HepG2 (cell line): ENCODE measurements around the gene MAP3K21. TPM values are rescaled to one million over a fixed set of nuclear protein-coding genes. Genes with fewer than 3 reads are reported as not detected.

Source experiments
- FOXC1 ChIP-seq: sonication (generic); formaldehyde crosslinking; IDR thresholded peaks from 2 replicates; pipeline ENCODE4 v1.8.0; 2022; ENCODE audit warnings: mild to moderate bottlenecking, missing genetic modification reagents, borderline replicate concordance
- NAIF1 ChIP-seq: sonication (generic); formaldehyde crosslinking; IDR thresholded peaks from 2 replicates; pipeline ENCODE4 v1.5.0; 2020; ENCODE audit warnings: mild to moderate bottlenecking, missing genetic modification reagents, borderline replicate concordance
- RARG ChIP-seq: sonication (generic); formaldehyde crosslinking; IDR thresholded peaks from 2 replicates; pipeline ENCODE4 v1.4.0; 2020; ENCODE audit warnings: low read depth, mild to moderate bottlenecking, missing genetic modification reagents
- polyA plus RNA-seq, 8 experiments: library from polyadenylated mRNA; depleted of rRNA in 3 of 8; stranded (reverse) in 7 of 8; unstranded in 1 of 8; fragments of >200 nt; fragmentation: Illumina TruSeq in 4 of 8; extraction: Trizol in 4 of 8; gene quantifications; 2 replicates each; pipeline versions ENCODE4 v1.2.1 to v1.2.3, GENCODE V29; 2011 to 2016; ENCODE audit warnings: low read depth in 4 of 8, missing spikeins in 1 of 8, mixed read lengths in 1 of 8; ENCODE audit not compliant: insufficient read depth in 1 of 8
- total RNA-seq, 5 experiments: library from RNA; depleted of rRNA; stranded (reverse); fragments of >200 nt; fragmentation: Illumina TruSeq; extraction: Trizol; gene quantifications; 2 replicates each; pipeline ENCODE4 v1.2.3, GENCODE V29; 2016; ENCODE audit warnings: low read depth in 1 of 5
- TF ChIP-seq, protein P1 (sequence below): sonication (generic); formaldehyde crosslinking; IDR thresholded peaks from 2 replicates; pipeline ENCODE4 v1.5.1; 2020; ENCODE audit warnings: missing genetic modification reagents, mild to moderate bottlenecking, borderline replicate concordance
- TF ChIP-seq, protein P2 (sequence below): sonication (generic); formaldehyde crosslinking; IDR thresholded peaks from 2 replicates; pipeline ENCODE4 v1.9.0; 2021; ENCODE audit warnings: missing genetic modification reagents, borderline replicate concordance
- TF ChIP-seq, protein P3 (sequence below): sonication (generic); formaldehyde crosslinking; conservative IDR thresholded peaks from 2 replicates; pipeline ENCODE4 v1.4.0; 2020; ENCODE audit warnings: missing genetic modification reagents
- TF ChIP-seq, protein P4 (sequence below): sonication (generic); formaldehyde crosslinking; IDR thresholded peaks from 2 replicates; pipeline ENCODE4 v1.4.0; 2020; ENCODE audit warnings: missing genetic modification reagents, borderline replicate concordance

MAP3K21 gene
- total and polyA plus RNA-seq, 2 of the 13 experiments (the other 11 are each of a cell fraction or from before 2014, with no cell fraction given): not detected

DNA sequence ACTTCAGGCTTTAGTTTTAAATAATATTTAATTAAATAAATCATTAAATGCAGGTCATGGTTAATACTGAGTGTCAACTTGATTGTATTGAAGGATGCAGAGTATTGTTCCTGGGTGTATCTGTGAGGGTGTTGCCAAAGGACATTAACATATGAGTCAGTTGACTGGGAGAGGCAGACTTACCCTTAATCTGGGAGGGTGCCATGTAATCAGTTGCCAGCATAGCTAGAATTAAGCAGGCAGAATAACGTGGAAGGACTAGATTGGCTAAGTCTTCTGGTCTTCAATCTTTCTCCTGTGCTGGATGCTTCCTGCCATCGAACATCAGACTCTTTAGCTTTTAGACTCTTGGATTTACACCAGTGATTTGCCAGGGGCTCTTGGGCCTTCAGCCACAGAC is 85.3 kb downstream of the MAP3K21 start (continued):
- TF ChIP-seq, protein P1, sequence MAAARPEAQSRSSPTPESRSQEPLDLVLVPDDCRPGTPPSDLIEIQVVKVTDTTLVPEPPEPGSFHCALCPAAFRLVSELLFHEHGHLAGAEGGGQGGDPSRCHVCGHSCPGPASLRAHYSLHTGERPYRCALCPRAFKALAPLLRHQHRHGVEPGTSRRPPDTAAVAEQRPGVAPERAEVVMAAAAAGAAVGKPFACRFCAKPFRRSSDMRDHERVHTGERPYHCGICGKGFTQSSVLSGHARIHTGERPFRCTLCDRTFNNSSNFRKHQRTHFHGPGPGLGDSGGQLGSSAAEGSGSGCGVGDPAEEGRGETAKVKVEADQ (CRISPR knock-in tag): no peak
- TF ChIP-seq RARG (CRISPR knock-in tag) (no peak), NAIF1 (CRISPR knock-in tag) (no peak), FOXC1 (CRISPR knock-in tag) (no peak)
- TF ChIP-seq, protein P2, sequence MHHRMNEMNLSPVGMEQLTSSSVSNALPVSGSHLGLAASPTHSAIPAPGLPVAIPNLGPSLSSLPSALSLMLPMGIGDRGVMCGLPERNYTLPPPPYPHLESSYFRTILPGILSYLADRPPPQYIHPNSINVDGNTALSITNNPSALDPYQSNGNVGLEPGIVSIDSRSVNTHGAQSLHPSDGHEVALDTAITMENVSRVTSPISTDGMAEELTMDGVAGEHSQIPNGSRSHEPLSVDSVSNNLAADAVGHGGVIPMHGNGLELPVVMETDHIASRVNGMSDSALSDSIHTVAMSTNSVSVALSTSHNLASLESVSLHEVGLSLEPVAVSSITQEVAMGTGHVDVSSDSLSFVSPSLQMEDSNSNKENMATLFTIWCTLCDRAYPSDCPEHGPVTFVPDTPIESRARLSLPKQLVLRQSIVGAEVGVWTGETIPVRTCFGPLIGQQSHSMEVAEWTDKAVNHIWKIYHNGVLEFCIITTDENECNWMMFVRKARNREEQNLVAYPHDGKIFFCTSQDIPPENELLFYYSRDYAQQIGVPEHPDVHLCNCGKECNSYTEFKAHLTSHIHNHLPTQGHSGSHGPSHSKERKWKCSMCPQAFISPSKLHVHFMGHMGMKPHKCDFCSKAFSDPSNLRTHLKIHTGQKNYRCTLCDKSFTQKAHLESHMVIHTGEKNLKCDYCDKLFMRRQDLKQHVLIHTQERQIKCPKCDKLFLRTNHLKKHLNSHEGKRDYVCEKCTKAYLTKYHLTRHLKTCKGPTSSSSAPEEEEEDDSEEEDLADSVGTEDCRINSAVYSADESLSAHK: no peak
- TF ChIP-seq, protein P3, sequence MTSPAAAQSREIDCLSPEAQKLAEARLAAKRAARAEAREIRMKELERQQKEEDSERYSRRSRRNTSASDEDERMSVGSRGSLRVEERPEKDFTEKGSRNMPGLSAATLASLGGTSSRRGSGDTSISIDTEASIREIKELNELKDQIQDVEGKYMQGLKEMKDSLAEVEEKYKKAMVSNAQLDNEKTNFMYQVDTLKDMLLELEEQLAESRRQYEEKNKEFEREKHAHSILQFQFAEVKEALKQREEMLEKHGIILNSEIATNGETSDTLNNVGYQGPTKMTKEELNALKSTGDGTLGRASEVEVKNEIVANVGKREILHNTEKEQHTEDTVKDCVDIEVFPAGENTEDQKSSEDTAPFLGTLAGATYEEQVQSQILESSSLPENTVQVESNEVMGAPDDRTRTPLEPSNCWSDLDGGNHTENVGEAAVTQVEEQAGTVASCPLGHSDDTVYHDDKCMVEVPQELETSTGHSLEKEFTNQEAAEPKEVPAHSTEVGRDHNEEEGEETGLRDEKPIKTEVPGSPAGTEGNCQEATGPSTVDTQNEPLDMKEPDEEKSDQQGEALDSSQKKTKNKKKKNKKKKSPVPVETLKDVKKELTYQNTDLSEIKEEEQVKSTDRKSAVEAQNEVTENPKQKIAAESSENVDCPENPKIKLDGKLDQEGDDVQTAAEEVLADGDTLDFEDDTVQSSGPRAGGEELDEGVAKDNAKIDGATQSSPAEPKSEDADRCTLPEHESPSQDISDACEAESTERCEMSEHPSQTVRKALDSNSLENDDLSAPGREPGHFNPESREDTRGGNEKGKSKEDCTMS: no peak
- TF ChIP-seq, protein P4, sequence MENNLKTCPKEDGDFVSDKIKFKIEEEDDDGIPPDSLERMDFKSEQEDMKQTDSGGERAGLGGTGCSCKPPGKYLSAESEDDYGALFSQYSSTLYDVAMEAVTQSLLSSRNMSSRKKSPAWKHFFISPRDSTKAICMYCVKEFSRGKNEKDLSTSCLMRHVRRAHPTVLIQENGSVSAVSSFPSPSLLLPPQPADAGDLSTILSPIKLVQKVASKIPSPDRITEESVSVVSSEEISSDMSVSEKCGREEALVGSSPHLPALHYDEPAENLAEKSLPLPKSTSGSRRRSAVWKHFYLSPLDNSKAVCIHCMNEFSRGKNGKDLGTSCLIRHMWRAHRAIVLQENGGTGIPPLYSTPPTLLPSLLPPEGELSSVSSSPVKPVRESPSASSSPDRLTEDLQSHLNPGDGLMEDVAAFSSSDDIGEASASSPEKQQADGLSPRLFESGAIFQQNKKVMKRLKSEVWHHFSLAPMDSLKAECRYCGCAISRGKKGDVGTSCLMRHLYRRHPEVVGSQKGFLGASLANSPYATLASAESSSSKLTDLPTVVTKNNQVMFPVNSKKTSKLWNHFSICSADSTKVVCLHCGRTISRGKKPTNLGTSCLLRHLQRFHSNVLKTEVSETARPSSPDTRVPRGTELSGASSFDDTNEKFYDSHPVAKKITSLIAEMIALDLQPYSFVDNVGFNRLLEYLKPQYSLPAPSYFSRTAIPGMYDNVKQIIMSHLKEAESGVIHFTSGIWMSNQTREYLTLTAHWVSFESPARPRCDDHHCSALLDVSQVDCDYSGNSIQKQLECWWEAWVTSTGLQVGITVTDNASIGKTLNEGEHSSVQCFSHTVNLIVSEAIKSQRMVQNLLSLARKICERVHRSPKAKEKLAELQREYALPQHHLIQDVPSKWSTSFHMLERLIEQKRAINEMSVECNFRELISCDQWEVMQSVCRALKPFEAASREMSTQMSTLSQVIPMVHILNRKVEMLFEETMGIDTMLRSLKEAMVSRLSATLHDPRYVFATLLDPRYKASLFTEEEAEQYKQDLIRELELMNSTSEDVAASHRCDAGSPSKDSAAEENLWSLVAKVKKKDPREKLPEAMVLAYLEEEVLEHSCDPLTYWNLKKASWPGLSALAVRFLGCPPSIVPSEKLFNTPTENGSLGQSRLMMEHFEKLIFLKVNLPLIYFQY (CRISPR knock-in tag): no peak
